Measurements from ENCODE around the gene F2RL3.
"Not testable (repeated sequence)": the region's sequence is repeated elsewhere in the genome, so short reads cannot be mapped to it uniquely, and the experiment has no call there.

Gene F2RL3

DNA sequence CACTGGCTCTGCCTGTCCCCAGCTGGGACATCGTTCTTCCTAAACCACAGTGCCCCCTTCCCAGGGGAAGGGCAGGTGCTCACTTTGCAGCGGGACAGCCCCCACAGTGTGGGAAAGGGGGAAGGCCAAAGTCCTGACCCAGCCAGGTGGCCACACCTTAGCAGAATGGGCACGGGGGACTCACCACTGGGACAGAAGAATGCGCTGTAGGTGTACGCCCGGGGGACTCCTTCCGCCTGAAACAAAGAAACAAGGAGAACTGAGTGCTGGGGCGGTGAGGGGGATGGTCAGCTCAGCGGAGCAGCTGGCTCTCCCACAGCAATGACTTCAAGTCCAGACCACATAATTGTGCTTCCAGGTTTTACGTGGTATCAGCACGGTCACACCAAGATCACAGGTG, 49.4 kb downstream of the F2RL3 start:
- DNase-seq, result no peak
- in situ Hi-C loops (cut with HindIII; ENCODE audit: low pct_ligation_motif_present, low pct_unique_long_range_greater_than_20kb, low sequenced_read_pairs), result no loop called here

DNA sequence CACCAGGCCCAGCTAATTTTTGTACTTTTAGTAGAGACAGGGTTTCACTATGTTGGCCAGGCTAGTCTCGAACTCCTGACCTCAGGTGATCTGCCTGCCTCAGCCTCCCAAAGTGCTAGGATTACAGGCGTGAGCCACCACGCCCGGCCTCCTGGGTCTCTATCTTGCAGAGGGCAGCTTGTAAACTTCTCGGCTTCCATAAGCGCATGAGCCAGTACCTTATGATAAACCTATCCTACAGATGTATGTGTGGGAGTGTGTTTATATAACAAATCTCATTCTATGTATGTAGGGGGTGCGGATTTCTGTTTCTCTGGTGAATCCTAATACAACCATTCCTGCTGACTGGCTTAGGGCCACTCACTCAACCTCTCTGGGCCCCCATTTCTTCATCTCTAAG, 51.3 kb downstream of the F2RL3 start:
- in situ Hi-C loops (cut with HindIII; ENCODE audit: low pct_ligation_motif_present, low pct_unique_long_range_greater_than_20kb, low sequenced_read_pairs); DNase-seq: not testable (repeated sequence)

DNA sequence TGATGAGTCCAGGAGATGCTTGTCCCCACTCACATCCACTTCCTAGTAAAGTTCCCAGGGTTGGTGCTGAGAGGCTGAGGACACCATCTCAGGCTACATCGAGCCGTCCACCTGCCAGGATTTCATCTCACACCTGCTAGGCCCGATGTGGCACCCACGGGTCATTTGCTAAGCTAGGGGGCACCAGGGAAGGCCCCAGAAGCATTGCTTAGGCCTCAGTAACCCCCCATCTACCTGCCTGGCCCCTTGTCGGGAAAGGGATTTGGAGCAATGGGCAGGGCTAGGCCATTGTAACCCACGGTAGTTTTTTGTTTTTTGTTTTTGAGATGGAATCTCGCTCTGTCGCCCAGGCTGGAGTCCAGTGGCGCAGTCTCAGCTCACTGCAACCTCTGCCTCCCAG, 51.8 kb downstream of the F2RL3 start:
- no peak for DNase-seq
- in situ Hi-C loops (cut with HindIII; ENCODE audit: low pct_ligation_motif_present, low pct_unique_long_range_greater_than_20kb, low sequenced_read_pairs), result no loop called here

Measured in ACHN (cell line).